Head of caudate nucleus (tissue), 42 donors: Measurements from ENCODE around the gene PXDC1.
"Not testable (repeated sequence)": the region's sequence is repeated elsewhere in the genome, so short reads cannot be mapped to it uniquely, and the experiment has no call there.

Experiments used
- DNase-seq, 42 donors: peaks; one replicate each; pipeline versions ENCODE4 v3.0.0 to v3.0.0-alpha.2; 2020 to 2021; ENCODE audit warnings: mixed read lengths in 7 of 42
- intact Hi-C: fragments of 100-400 bp; cut with DNase I; formaldehyde crosslinking; loops from one replicate; pipeline ENCODE4 v1.15.0; 2022

The PXDC1 gene

DNA sequence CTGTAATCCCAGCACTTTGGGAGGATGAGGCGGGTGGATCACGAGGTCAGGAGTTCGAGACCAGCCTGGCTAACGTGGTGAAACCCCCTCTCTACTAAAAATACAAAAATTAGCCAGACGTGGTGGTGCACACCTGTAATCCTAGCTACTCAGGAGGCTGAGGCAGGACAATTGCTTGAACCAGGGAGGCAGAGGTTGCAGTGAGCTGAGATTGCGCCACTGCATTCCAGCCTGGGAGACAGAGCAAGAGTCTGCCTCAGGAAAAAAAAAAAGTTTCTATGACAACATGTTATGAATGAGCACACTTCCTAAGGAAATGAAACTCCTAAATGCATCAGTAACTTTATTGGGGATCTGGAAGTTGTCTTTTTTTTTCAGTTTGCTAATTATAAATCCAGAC, 16.0 kb upstream of the PXDC1 start:
- intact Hi-C loops, DNase-seq: not testable (repeated sequence)

DNA sequence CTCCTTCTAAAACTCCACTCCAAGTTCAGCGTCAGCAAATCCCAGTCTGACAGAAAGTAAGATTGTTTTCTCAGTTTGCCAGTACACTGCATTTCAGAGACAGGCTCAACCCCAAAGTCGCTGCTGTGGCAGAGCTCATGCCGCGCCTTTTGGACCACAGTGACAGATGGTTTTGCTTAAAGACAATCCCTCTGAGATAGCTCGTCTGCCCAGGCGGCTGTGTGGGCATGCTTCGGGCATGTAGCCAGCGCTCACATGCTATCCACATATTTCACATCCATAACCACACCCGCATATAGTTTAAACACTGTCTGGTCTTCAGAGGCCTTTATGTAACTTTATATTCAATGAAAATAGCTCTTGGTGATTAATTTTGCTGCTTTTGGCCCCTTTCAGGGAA, 14.7 kb upstream of the PXDC1 start:
- no peak for DNase-seq

DNA sequence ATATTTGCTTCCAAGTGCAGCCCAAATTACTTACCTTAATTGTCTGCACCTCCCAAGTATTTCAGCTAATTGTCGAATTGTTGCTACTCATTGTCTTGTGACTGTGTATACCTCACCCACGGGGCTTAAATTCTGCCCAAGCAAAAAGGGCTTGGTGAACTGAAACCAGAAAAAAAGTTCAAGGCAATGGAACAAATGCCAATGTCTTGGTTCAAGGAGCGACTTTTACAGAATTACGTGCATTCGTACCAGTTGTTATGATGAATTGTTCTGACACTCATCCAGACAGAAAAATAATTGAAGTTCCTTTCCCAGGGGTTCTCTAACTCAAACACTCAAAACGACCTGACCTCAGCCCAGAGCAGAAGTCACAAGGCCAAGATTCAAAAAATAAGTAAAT, 13.9 kb upstream of the PXDC1 start:
- intact Hi-C loops = no loop called here
- DNase-seq = no peak

More for the DNA sequence above, 14.7 kb upstream of the PXDC1 start:
- intact Hi-C loops = no loop called here

DNA sequence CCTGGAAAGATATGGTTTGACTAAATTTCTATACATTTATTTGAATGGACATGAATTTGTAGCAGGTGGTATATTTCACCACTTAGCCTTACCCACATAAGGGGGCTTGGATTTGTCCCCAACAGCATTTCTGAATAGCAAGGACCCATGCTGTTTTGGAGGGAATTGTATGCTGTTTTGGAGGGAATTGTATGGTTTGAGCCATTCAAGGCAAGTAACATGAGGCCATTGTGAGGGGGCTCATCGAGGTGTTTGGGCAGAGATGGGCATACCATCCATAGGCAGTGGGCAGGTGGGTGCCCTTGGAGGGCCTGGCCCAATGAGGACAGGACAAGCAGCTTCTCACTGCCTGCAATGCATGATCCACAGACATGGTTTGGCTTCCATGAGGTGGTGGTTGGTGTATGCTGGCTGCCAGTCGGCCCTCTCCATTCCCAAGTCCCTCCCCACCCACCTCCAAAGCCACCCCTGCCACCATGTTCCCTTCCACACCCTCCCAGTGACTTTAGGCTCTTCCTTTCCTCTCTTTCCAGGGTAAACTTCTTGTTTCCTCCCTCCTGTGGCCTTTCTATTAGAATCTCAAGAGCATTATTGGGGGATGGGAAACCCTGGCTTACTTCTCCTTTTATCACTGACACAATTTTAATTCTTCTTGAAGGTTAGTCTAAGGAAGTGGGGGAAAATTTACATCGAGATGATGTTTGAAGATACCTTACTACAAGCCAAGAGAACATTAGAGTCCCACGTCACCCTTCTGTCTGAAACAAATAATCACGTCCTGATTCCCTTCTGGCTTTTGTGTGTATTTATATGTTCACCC, 13.2 kb upstream of the PXDC1 start:
- DNase-seq = no peak
- intact Hi-C loops = no loop called here

DNA sequence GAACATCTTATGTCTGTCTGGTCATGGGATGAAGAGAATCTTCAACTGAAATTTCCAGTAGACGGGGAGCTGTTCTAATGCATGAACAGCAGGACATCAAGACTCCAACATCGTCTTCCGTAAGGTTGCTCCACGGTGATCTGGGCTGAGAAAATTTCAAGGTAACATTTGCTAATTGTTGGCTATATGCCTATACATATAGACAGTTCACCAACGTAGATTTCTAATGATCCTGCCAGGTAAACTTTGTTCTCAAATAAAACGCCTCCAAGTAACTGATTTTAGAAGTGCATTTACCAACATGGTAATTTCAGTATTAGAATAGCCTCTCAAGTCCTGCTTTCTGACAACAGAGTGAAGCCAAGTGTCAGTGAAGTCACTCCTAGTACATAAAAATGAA, 11.3 kb upstream of the PXDC1 start:
- intact Hi-C loops = no loop called here
- no peak for DNase-seq

DNA sequence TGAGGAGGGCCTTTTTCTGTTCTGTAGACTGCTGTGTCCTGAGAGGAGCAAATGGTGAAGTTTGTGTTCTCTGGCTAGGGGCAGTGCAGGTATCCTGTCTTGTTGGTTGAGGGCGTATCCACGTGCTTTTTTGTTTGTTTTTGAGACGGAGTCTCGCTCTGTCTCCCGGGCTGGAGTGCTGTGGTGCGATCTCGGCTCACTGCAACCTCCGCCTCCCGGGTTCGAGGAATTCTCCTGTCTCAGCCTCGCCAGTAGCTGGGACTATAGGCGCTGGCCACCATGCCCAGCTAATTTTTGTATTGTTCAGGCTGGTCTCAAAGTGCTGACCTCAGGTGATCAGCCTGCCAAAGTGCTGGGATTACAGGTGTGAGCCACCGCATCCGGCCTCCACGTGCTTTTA, 10.8 kb upstream of the PXDC1 start:
- DNase-seq = peak in 1 of 42 donors; percentile 1
- intact Hi-C loops = no loop called here

DNA sequence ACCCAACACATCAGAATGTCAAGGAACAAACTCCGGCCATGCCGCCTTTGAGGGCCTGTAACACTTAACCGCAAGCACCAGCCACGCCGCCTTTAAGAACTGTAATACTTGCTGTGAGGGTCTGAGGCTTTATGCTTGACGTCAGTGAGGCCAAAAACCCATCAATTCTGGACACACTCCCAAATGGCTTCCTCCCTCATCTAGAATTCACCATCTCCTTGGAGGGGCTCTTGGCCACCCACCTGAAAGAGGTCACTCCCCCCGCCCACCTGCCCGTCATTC, 10.4 kb upstream of the PXDC1 start:
- intact Hi-C loops = no loop called here
- DNase-seq = peak in 1 of 42 donors; percentile 1

DNA sequence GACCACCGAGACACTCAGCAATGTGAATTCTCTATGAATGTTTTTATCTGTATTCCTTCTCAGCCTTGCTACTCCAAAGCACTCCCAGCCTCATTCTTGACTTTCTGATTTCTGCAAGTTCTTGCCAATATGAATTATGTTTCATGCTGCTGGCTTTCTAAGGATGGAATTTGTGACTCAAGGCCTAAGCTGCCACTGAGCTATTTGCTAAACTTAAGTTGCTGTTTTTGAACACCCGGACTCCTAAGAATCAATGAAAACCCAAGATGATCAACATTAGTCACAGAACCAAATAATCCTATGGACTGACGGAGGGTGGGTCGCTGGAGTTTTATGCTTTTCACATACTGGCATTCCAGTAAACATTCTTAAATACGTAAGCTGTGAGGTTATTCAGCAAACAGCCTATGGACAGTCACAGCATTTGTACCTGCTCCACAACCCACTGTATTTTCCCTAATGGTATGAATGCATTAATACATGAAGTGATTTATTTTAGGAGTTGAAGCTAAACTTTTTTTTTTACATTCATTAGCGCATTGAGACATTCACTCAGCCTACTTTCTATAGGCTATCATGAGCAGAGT, 8.2 kb upstream of the PXDC1 start:
- intact Hi-C loops = loop anchor here (10.0 kb wide), 1 partner anchor 65 kb away; no protein-coding TSS in a partner anchor
- no peak for DNase-seq

DNA sequence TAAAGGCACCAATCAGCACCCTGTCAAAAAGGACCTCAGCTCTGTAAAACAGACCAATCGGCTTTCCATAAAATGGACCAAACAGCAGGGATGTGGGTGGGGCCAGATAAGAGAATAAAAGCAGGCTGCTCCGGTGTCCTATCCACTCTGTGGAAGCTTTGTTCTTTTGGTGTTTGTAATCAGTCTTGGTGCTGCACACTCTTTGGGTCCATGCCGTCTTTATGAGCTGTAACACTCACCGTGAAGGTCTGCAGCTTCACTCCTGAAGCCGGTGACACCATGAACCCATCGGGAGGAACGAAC, 7.3 kb upstream of the PXDC1 start:
- peak in 1 of 42 donors; percentile 1 for DNase-seq
- intact Hi-C loops = loop anchor here (10.0 kb wide), 1 partner anchor 66 kb away; no protein-coding TSS in a partner anchor

DNA sequence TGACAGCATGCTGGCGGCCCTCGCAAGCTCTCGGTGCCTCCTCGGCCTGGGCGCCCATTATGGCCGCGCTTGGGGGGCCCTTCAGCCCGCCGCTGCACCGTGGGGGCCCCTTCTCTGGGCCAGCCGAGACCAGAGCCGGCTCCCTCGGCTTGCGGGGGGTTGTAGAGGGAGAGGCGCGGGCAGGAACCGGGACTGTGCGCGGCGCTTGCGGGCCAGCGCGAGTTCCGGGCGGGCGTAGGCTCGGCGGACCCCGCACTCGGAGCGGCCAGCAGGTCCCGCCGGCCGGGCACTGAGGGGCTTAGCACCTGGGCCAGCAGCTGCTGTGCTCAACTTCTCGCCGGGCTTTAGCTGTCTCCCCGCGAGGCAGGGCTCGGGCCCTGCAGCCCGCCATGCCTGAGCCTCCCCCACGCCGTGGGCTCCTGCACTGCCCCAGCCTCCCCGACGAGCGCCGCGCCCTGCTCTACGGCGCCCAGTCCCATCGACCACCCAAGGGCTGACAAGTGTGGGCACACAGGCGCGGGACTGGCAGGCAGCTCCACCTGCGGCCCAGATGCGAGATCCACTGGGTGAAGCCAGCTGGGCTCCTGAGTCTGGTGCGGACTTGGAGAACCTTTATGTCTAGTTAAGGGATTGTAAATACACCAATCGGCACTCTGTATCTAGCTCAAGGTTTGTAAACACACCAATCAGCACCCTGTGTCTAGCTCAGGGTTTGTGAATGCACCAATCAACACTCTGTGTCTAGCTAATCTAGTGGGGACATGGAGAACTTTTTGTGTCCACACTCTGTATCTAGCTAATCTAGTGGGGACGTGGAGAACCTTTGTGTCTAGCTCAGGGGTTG, 6.7 kb upstream of the PXDC1 start:
- peak in 2 of 42 donors; percentile 8 to 10 for DNase-seq
- intact Hi-C loops = loop anchor here (10.0 kb wide), 1 partner anchor 67 kb away; no protein-coding TSS in a partner anchor

DNA sequence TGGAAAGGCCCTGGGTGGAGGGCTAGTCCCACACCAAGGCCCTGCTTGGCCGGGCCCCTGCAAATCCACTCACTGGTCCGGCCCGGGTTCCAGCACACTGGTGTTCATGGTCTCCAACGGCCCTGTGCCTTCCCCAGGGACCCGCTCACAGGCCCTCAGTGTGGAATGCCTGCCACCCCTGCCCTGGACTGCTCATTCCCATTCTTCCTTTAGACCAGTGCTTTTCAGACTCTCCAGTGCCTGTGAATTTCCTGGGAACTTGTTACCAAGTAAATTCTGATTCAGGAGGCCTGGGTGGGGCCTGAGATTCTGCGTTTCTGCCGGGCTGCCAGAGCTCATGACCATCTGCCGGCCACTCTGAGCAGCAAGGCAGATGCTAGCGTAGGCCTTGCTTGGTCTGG, 5.7 kb upstream of the PXDC1 start:
- DNase-seq = peak in 1 of 42 donors; percentile 2
- intact Hi-C loops = loop anchor here (10.0 kb wide), 1 partner anchor 68 kb away; no protein-coding TSS in a partner anchor

DNA sequence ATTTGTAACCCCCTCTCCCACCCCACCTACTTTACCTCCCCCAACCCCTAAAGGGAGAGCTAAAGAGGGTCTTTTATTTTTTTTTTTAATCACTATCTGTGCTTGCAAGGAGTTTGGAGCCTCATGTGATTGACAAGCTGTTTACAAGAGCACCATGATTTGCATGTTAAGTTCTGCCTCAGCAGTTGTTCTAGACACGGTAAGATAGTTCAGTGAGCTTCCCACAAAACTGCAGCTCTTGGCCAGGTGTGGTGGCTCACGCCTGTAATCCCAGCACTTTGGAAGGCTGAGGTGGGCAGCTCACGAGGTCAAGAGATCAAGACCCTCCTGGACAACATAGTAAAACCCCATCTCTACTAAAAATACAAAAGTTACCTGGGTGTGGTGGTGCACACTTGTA, 5.0 kb upstream of the PXDC1 start:
- peak in 1 of 42 donors; percentile 0 for DNase-seq
- intact Hi-C loops = loop anchor here (10.0 kb wide), 1 partner anchor 68 kb away; no protein-coding TSS in a partner anchor

DNA sequence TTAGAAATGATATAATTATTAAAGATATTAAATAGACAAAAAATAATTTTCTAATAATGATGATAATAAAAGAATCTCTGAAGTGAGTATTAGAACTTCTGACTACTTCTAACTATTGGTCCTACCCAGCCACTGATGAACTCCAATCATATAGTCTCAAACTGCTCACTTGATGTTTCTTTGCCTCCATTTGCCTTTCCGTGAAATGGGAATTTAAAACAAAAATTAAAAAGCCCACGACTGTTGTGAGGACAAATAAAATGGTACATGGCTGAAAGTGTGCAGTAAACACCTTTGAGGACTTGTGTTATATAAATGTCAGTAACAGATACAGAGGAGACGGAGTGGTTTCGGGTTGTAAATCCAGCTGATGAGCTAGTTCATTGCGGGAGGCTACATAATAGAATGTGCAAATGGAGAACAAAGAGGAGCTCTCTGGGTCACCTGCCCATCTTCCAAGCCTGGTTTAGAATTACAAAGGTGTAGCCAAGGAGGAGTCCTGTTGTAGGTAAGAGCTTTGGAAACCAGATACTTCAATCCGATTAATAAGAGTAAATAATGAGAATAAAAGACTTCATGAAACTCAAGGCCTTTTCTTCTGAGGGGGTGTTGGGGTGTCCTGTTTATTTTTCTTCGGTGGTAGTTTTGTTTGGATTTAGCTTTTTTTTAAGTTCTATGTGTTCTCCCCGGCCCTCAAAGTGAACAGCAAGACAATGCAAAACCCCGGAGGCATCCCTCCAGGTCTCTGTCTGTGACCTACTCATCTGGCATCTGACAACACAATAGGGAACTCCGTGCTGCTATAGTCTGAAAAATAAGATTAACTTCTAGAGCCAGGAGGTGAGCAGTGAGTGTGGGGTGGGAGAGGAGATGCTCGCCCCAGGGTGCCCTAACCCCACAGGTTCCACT, 4.4 kb upstream of the PXDC1 start:
- DNase-seq = peak in 3 of 42 donors; percentile 2 to 7 (median 4)
- intact Hi-C loops = loop anchor here (10.0 kb wide), 1 partner anchor 69 kb away; no protein-coding TSS in a partner anchor

DNA sequence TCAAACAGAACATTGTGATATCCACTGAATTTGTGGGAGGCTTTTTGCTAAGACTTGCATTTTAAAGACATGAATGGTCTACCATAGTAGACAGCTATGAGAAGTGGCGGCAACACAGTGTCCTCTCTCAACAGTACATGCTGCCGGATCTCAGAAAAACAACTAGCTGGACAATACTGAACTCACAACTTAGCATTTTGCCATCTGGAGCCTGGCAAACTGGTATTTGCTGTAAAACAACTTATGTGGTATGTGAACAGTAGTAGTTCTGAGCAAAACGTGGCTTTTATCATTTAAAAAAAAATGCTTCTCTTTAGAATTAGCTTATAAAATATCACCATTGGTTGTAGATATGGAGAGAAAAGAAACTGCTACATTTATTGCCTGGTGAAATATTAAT, 3.3 kb upstream of the PXDC1 start:
- intact Hi-C loops = loop anchor here (10.0 kb wide), 1 partner anchor 70 kb away; no protein-coding TSS in a partner anchor
- peak in 1 of 42 donors; percentile 3 for DNase-seq

DNA sequence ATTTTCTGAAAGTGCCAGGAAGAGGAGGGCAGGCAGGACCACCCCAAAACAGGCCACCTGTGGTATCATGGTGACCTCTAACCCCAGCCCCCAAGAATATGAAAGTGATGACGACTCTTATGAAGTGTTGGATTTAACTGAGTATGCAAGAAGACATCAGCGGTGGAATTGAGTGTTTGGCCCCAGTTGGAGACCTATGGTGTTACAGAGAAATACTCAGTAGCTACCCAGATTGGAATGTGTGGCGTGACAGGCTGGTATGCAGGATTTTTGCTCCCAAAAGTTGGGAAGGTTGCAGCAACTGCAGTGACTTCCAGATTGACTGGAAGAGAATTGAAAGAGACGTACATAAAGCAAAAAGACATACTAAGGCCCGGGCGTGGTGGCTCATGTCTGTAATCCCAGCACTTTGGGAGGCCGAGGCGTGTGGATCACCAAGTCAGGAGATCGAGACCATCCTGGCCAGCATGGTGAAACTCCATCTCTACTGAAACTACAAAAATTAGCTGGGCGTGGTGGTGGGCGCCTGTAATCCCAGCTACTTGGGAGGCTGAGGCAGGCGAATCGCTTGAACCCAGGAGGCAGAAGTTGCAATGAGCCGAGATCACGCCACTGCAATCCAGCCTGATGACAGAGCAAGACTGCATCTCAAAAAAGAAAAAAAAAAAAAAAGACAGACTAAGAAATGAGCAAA, 2.7 kb upstream of the PXDC1 start:
- intact Hi-C loops = loop anchor here (10.0 kb wide), 1 partner anchor 71 kb away; no protein-coding TSS in a partner anchor
- DNase-seq = peak in 1 of 42 donors; percentile 2

DNA sequence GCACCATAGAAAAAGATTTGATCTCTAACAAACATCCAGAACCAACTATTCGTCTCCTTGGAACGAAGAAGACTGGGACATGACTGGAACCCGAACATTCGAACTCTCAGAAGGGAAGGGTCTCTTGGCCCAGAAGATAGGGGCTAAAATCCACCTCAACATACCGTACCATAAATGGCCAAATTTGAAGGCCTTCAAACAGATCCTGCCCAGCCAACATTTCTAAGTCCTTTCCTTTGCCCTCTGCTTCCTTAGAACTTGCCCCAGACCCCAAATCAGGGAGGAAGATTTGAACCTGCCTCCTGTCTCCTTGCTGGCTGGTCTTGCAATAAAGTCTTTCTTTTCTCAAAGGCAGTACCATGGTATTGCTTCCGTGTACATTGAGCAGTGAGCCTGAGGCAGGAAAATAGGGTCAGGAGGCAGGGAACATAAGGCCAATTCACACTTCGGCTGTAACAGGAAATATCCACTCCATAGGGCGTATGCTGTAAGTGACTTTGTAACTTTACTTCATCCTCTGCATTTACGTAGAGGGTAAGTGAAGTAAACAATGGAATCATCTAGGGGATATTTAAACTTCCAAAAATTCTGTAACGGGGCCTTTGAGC, 1.8 kb upstream of the PXDC1 start:
- intact Hi-C loops = loop anchor here (10.0 kb wide), 1 partner anchor 71 kb away; no protein-coding TSS in a partner anchor
- peak in 1 of 42 donors; percentile 2 for DNase-seq

DNA sequence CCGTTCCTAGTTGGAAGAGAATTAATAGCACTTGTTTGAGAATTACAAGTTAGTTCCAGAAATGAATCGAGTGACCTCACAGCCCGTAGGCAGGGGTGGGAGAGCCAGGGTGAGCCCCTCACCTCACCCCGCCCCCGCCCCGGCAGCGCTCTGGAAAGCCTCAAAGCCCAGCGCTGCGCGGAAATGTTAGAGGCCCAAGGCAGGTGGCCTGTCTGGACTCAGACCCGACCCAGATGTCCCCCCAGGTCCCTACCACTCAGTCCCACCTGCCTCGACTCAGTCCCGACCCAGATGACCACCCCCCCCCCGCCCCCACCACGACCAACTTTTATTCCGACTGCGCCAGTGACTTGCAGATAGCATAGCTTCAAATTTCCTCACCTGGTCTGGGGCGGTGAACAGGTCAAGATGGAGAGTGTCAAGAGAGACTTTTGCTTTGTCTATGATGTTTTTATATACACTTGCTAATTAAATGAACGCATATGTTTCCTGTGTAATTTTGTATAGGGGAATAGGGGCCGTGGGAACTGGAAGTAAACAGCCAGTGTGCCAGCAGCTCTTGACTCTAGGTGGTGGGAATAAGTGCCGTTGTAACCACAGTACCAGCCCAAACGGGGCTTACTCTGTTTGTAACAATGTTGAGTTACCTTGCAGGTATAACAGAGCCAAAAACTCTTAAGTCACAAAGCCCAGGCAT, 1.2 kb upstream of the PXDC1 start:
- no peak for DNase-seq
- intact Hi-C loops = loop anchor here (10.0 kb wide), 1 partner anchor 72 kb away; no protein-coding TSS in a partner anchor
